Liver (tissue), 9 donors: ENCODE results near the gene ZFAND3. TPM values are rescaled to one million over a fixed set of nuclear protein-coding genes. Genes with fewer than 3 reads are reported as not detected.
"Not testable (repeated sequence)": the region's sequence is repeated elsewhere in the genome, so short reads cannot be mapped to it uniquely, and the experiment has no call there.

Experiments used
- DNase-seq: peaks from one replicate; pipeline ENCODE4 v3.0.0-alpha.2; 2017; ENCODE audit warnings: low spot score
- H3K27ac ChIP-seq, 2 donors: one replicate each; pipeline ENCODE4 v1.7.0; 2013; ENCODE audit warnings: inconsistent platforms in 2 of 2, low read length in 2 of 2, control low read depth in 1 of 2, low read depth in 1 of 2, mild to moderate bottlenecking in 1 of 2
- H3K27me3 ChIP-seq, 4 donors: one replicate each; pipeline versions ENCODE4 v1.6.1 to v1.7.0; 2013; ENCODE audit warnings: low read length in 3 of 4, inconsistent platforms in 1 of 4, mild to moderate bottlenecking in 1 of 4, moderate library complexity in 1 of 4; ENCODE audit not compliant: control insufficient read depth in 4 of 4, insufficient read depth in 4 of 4
- H3K36me3 ChIP-seq, 4 donors: one replicate each; pipeline versions ENCODE4 v1.6.1 to v1.7.0; 2013; ENCODE audit warnings: low read length in 3 of 4, mild to moderate bottlenecking in 3 of 4, low read depth in 1 of 4, moderate library complexity in 1 of 4; ENCODE audit not compliant: control insufficient read depth in 4 of 4, insufficient read depth in 3 of 4
- H3K4me1 ChIP-seq, 4 donors: one replicate each; pipeline versions ENCODE4 v1.6.1 to v1.7.0; 2013; ENCODE audit warnings: low read length in 3 of 4, mild to moderate bottlenecking in 3 of 4, moderate library complexity in 1 of 4; ENCODE audit not compliant: control insufficient read depth in 4 of 4, insufficient read depth in 4 of 4
- H3K4me3 ChIP-seq, 3 donors: one replicate each; pipeline versions ENCODE4 v1.6.1 to v1.7.0; 2013; ENCODE audit warnings: low read length in 3 of 3, control low read depth in 1 of 3, low read depth in 1 of 3, mild to moderate bottlenecking in 1 of 3
- H3K9ac ChIP-seq, 2 donors: one replicate each; pipeline ENCODE4 v1.7.0; 2013; ENCODE audit warnings: low read length in 2 of 2, mild to moderate bottlenecking in 2 of 2, moderate library complexity in 2 of 2, control low read depth in 1 of 2, low read depth in 1 of 2
- H3K9me3 ChIP-seq, 4 donors: one replicate each; pipeline versions ENCODE4 v1.6.1 to v1.7.0; 2013; ENCODE audit warnings: low read length in 3 of 4; ENCODE audit not compliant: control insufficient read depth in 4 of 4
- EGR1 ChIP-seq, 2 donors: IDR thresholded peaks; 2 replicates each; pipeline ENCODE4 v1.6.1; 2016 to 2018; ENCODE audit warnings: antibody characterized with exemption in 2 of 2, low read depth in 2 of 2
- FOXA1 ChIP-seq: IDR thresholded peaks from 2 replicates; pipeline ENCODE4 v1.6.1; 2016; ENCODE audit warnings: antibody characterized with exemption
- GABPA ChIP-seq, 2 donors: IDR thresholded peaks in 1 of 2; conservative IDR thresholded peaks in 1 of 2; 2 replicates each; pipeline ENCODE4 v1.6.1; 2016; ENCODE audit warnings: antibody characterized with exemption in 2 of 2, mild to moderate bottlenecking in 1 of 2, moderate library complexity in 1 of 2
- HNF4G ChIP-seq: IDR thresholded peaks from 2 replicates; pipeline ENCODE4 v1.6.1; 2016; ENCODE audit warnings: antibody characterized with exemption
- MAX ChIP-seq: IDR thresholded peaks from 2 replicates; pipeline ENCODE4 v1.6.1; 2016; ENCODE audit warnings: antibody characterized with exemption
- RAD21 ChIP-seq, 2 donors: IDR thresholded peaks; 2 replicates each; pipeline ENCODE4 v1.6.1; 2016; ENCODE audit warnings: antibody characterized with exemption in 2 of 2, mild to moderate bottlenecking in 2 of 2
- REST ChIP-seq: IDR thresholded peaks from 2 replicates; pipeline ENCODE4 v1.6.1; 2016; ENCODE audit warnings: antibody characterized with exemption, mild to moderate bottlenecking
- SP1 ChIP-seq: IDR thresholded peaks from 2 replicates; pipeline ENCODE4 v1.6.1; 2018; ENCODE audit warnings: antibody characterized with exemption, mild to moderate bottlenecking
- WGBS: extraction: QIAGEN DNeasy Blood & Tissue Kit; methylation state at CpG from one replicate; pipeline ENCODE4 v1.1.7; 2013; 5-methylcytosine and 5-hydroxymethylcytosine counted together
- polyA plus RNA-seq, 2 donors: library from polyadenylated mRNA; stranded (reverse) in 1 of 2; unstranded in 1 of 2; fragments of 200-250 nt in 1 of 2; fragments of >200 nt in 1 of 2; fragmentation: Nextera tagmentation in 1 of 2; extraction: Ambion mirVana in 1 of 2; gene quantifications; one replicate each; pipeline versions ENCODE4 v1.2.1 to v1.2.3, GENCODE V29; 2013 to 2015
- total RNA-seq, 2 donors: library from RNA; depleted of rRNA; stranded (reverse); fragments of >200 nt; gene quantifications; one replicate each; pipeline ENCODE4 v1.2.3, GENCODE V29; 2014
- donor health status: healthy.
- donor health status: healthy.
- donor health status: healthy.
- donor health status: healthy.
- donor health status: healthy.

ZFAND3 gene
- total and polyA plus RNA-seq, 4 donors = 7.7 to 37.5 (median 23.1) TPM

- TF ChIP-seq REST = no peak
- no peak for TF ChIP-seq FOXA1
- TF ChIP-seq RAD21 (IDR thresholded peaks at IDR 0.05) = no peak
- H3K9me3 ChIP-seq = no peaks in the 10 kb centered on the region
- H3K4me3 ChIP-seq = no peak overlapping the region
- 84% methylated on average over 6 of the region's 6 CpGs for WGBS
- peaks cover 5 to 27% (median 13%) of the 10 kb centered on the region in 4 donors for H3K4me1 ChIP-seq
- no peak for DNase-seq
- no peak overlapping the region for H3K27ac ChIP-seq
- no peaks in the 10 kb centered on the region for H3K27me3 ChIP-seq
- no peak overlapping the region for H3K9ac ChIP-seq
- no peaks in the 10 kb centered on the region for H3K36me3 ChIP-seq
Observed at GRCh38 chr6:37877373-37878149, 58.0 kb downstream of the ZFAND3 start.

- no peak overlapping the region for H3K9ac ChIP-seq
- no peaks in the 10 kb centered on the region for H3K36me3 ChIP-seq
- peaks cover 5 to 31% (median 14%) of the 10 kb centered on the region in 4 donors for H3K4me1 ChIP-seq
- DNase-seq = no peak
- H3K9me3 ChIP-seq = no peaks in the 10 kb centered on the region
- no peak overlapping the region for H3K27ac ChIP-seq
- no peak overlapping the region for H3K4me3 ChIP-seq
- no peaks in the 10 kb centered on the region for H3K27me3 ChIP-seq
- WGBS = 91% methylated on average over 7 of the region's 7 CpGs
- no peak for TF ChIP-seq HNF4G
- TF ChIP-seq GABPA (IDR thresholded peaks at IDR 0.05 in 1 of 2, conservative IDR thresholded peaks at IDR 0.05 in 1 of 2) = no peak
- no peak for TF ChIP-seq REST
- no peak for TF ChIP-seq SP1
- TF ChIP-seq MAX = no peak
- TF ChIP-seq EGR1 (IDR thresholded peaks at IDR 0.05; ENCODE audit: low read depth in 2 of 2) = no peak
- no peak for TF ChIP-seq FOXA1
- no peak for TF ChIP-seq RAD21 (IDR thresholded peaks at IDR 0.05)
Observed at GRCh38 chr6:37878150-37878710, 58.7 kb downstream of the ZFAND3 start.

- not testable (repeated sequence) for H3K27me3 ChIP-seq, H3K9ac ChIP-seq, DNase-seq, H3K9me3 ChIP-seq, H3K27ac ChIP-seq, H3K4me3 ChIP-seq, H3K36me3 ChIP-seq
- H3K4me1 ChIP-seq = peaks cover 5 to 31% (median 14%) of the 10 kb centered on the region in 4 donors
- 88% methylated on average over 3 of the region's 5 CpGs for WGBS
Observed at GRCh38 chr6:37880602-37881001, 61.1 kb downstream of the ZFAND3 start.
